HCT116 (cell line): Measurements from ENCODE around the gene FRY.

Experiments used
- CEBPB ChIP-seq: IDR thresholded peaks from 2 replicates; pipeline ENCODE4 v1.6.1; 2012; ENCODE audit warnings: low read depth
- CTCF ChIP-seq, 3 experiments: fragments of 200-600 bp in 1 of 3; sonication (generic) in 1 of 3; IDR thresholded peaks in 2 of 3; conservative IDR thresholded peaks in 1 of 3; 2 replicates each; pipeline ENCODE4 v1.5.1; 2012 to 2017; ENCODE audit warnings: low read depth in 2 of 3, low read length in 2 of 3, antibody characterized with exemption in 1 of 3, borderline replicate concordance in 1 of 3, control low read depth in 1 of 3, mild to moderate bottlenecking in 1 of 3, mixed read lengths in 1 of 3, mixed run types in 1 of 3, moderate library complexity in 1 of 3; ENCODE audit not compliant: insufficient read depth in 1 of 3
- EGR1 ChIP-seq: IDR thresholded peaks from 2 replicates; pipeline ENCODE4 v1.6.1; 2012; ENCODE audit warnings: low read depth
- EZH2 ChIP-seq: fragments of 200-600 bp; sonication (generic); IDR thresholded peaks from 2 replicates; pipeline ENCODE4 v1.6.1; 2017; ENCODE audit warnings: antibody characterized with exemption, mixed run types
- FOSL1 ChIP-seq: IDR thresholded peaks from 2 replicates; pipeline ENCODE4 v1.6.1; 2012; ENCODE audit warnings: low read depth
- MAX ChIP-seq: IDR thresholded peaks from 2 replicates; pipeline ENCODE4 v1.6.1; 2012
- POLR2A ChIP-seq: IDR thresholded peaks from 2 replicates; pipeline ENCODE4 v1.7.0; 2011; ENCODE audit warnings: borderline replicate concordance; ENCODE audit not compliant: insufficient read depth, insufficient read length; ENCODE audit errors: extremely low read depth
- POLR2AphosphoS5 ChIP-seq: IDR thresholded peaks from 2 replicates; pipeline ENCODE4 v1.6.1; 2011; ENCODE audit warnings: mild to moderate bottlenecking, low read depth, low read length, moderate library complexity
- TCF7L2 ChIP-seq: IDR thresholded peaks from 2 replicates; pipeline ENCODE4 v1.7.0; 2011; ENCODE audit warnings: borderline replicate concordance, inconsistent platforms; ENCODE audit not compliant: insufficient read depth, insufficient read length; ENCODE audit errors: extremely low read depth
- YY1 ChIP-seq: IDR thresholded peaks from 2 replicates; pipeline ENCODE4 v1.6.1; 2011; ENCODE audit warnings: low read length, low read depth, moderate library complexity, mild to moderate bottlenecking; ENCODE audit not compliant: insufficient replicate concordance; ENCODE audit errors: extremely low read depth
- ZNF274 ChIP-seq: fragments of 200-500 bp; sonication (Bioruptor generic); IDR thresholded peaks from 2 replicates; pipeline ENCODE4 v1.6.1; 2014; ENCODE audit warnings: mild to moderate bottlenecking, low read depth, low read length, inconsistent platforms

GRCh38 chr13:32092496-32092895 lies 60.9 kb downstream of the FRY start:
- TF ChIP-seq CTCF (IDR thresholded peaks at IDR 0.05 in 2 of 3, conservative IDR thresholded peaks at IDR 0.05 in 1 of 3; ENCODE audit: borderline replicate concordance in 1 of 3, insufficient read depth in 1 of 3, low read depth in 2 of 3, low read length in 2 of 3) (no peak), EZH2 (no peak), POLR2AphosphoS5 (no peak), POLR2A (no peak), ZNF274 (no peak), FOSL1 (no peak), MAX (no peak), CEBPB (no peak), YY1 (no peak), TCF7L2 (no peak), EGR1 (no peak)
